Heart left ventricle (tissue), 13 donors: ENCODE results near the gene METTL2B.
"Not testable (repeated sequence)": the region's sequence is repeated elsewhere in the genome, so short reads cannot be mapped to it uniquely, and the experiment has no call there.

Experiments used
- POLR2A ChIP-seq, 2 donors: fragments of 450-650 bp; IDR thresholded peaks; one replicate each; pipeline ENCODE4 v1.6.1; 2017; ENCODE audit warnings: antibody characterized with exemption in 2 of 2, mild to moderate bottlenecking in 2 of 2, moderate library complexity in 2 of 2
- TF ChIP-seq, protein P1 (sequence below), 12 donors: fragments of 200-600 bp; sonication (generic) in 4 of 12; IDR thresholded peaks; one replicate each; pipeline versions ENCODE4 v1.5.0 to v1.8.0; 2018 to 2022; ENCODE audit warnings: antibody characterized with exemption in 12 of 12, mild to moderate bottlenecking in 5 of 12
- donor health status: ischemic (EF 13 %, LVEDD 7.1; RV severe dilation, severe dysfunction).
- donor health status: DM: no; HTN: yes; CAD: no.
- donor health status: DM: no; HTN: no; CAD: no.
- donor health status: ischemic (EF 25% LVEDD 6.9; RV normal size, moderate dysfunction).
- donor health status: ischemic (EF 25% LVEDD 5.7; RV mildly dilated, moderate dysfunction).
- donor health status: ischemic (EF 35%, LVEDD 5.7; RV mildly dilated, moderate dysfunction).
- donor health status: nonischemic (EF 11% LVEDD 7.7; RV severe dilation, severe dysfunction).
- donor health status: DM: yes; HTN: yes; CAD: no.
- donor health status: PGD.
- donor health status: ischemic (EF 29% LVEDD 5.4; RV normal size, mild dysfunction).
- donor health status: nonischemic (EF 23%, LVEDD 6.1; RV moderate dilation, normal function).

DNA sequence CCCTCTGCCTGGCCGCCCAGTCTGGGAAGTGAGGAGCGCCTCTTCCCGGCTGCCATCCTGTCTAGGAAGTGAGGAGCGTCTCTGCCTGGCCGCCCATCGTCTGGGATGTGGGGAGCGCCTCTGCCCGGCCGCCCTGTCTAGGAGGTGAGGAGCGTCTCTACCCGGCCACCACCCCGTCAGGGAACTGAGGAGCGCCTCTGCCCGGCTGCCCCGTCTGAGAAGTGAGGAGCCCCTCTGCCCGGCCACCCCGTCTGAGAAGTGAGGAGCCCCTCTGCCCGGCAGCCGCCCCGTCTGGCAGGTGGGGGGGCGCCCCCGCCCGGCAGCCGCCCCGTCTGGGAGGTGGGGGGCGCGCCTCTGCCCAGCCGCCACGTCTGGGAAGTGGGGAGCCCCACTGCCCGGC is 13.2 kb upstream of the METTL2B start:
- TF ChIP-seq, protein P1, sequence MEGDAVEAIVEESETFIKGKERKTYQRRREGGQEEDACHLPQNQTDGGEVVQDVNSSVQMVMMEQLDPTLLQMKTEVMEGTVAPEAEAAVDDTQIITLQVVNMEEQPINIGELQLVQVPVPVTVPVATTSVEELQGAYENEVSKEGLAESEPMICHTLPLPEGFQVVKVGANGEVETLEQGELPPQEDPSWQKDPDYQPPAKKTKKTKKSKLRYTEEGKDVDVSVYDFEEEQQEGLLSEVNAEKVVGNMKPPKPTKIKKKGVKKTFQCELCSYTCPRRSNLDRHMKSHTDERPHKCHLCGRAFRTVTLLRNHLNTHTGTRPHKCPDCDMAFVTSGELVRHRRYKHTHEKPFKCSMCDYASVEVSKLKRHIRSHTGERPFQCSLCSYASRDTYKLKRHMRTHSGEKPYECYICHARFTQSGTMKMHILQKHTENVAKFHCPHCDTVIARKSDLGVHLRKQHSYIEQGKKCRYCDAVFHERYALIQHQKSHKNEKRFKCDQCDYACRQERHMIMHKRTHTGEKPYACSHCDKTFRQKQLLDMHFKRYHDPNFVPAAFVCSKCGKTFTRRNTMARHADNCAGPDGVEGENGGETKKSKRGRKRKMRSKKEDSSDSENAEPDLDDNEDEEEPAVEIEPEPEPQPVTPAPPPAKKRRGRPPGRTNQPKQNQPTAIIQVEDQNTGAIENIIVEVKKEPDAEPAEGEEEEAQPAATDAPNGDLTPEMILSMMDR (IDR thresholded peaks at IDR 0.05), result not testable (repeated sequence)
- TF ChIP-seq POLR2A (IDR thresholded peaks at IDR 0.05), result not testable (repeated sequence)
